ENCODE measurements around the gene FSTL3. TPM values are rescaled to one million over a fixed set of nuclear protein-coding genes. Genes with fewer than 3 reads are reported as not detected.

The FSTL3 gene
- total and polyA plus RNA-seq, 10 of the 15 experiments (the other 5 are each of a cell fraction or from before 2014, with no cell fraction given) = 0.42 to 13.5 (median 3.6) TPM

- Histone ChIP-seq H3K27ac (ENCODE audit: control insufficient read depth, insufficient read depth) (no peak overlapping the region), H3K4me2 (ENCODE audit: control insufficient read depth, insufficient read depth) (no peak overlapping the region), H3K4me1 (ENCODE audit: control insufficient read depth, insufficient read depth, low read length) (no peaks in the 10 kb centered on the region; the same call in 1 of the 2 replicates), H2AFZ (ENCODE audit: control insufficient read depth, low read depth, low read length) (no peak overlapping the region), H4K20me1 (ENCODE audit: control insufficient read depth, insufficient read depth) (no peaks in the 10 kb centered on the region), H3K27me3 (replicated peaks in 1 of 2; ENCODE audit: control insufficient read depth in 2 of 2, insufficient read depth in 2 of 2, low read length in 1 of 2) (no peaks in the 10 kb centered on the region), H3K9ac (ENCODE audit: control insufficient read depth, insufficient read depth, low read length) (no peak overlapping the region), H3K36me3 (ENCODE audit: control insufficient read depth in 2 of 2, insufficient read depth in 2 of 2, low read length in 1 of 2) (no peaks in the 10 kb centered on the region), H3K9me3 (replicated peaks; ENCODE audit: control insufficient read depth, insufficient read depth, low read length) (no peaks in the 10 kb centered on the region), H3K79me2 (ENCODE audit: control insufficient read depth, insufficient read depth, low read length) (no peaks in the 10 kb centered on the region), H3K4me3 (no peak overlapping the region)
- WGBS (ENCODE audit: insufficient coverage, insufficient replicate concordance, low lambda C conversion rate, missing lambda C conversion rate) = 55% methylated on average over 31 of the region's 43 CpGs
- intact Hi-C loops (cut with micrococcal nuclease; ENCODE audit: unreplicated experiment) = no loop called here
- ChIA-PET SMC1A (ENCODE audit: uncharacterized antibody, unreplicated experiment) (no interaction called here), CTCF (interaction anchor here (1.3 kb wide), 1 partner anchor 10 kb away, joined by 3 read pairs; no protein-coding TSS in a partner anchor), RAD21 (ENCODE audit: unreplicated experiment) (no interaction called here), POLR2A (no interaction called here)
- no TSS peak for BruUV-seq (replicated peaks)
- ATAC-seq (no peak), FAIRE-seq (no peak), DNase-seq (ENCODE audit: low read depth, low spot score) (no peak)
- in situ Hi-C loops (cut with MboI) = no loop called here
- TF ChIP-seq RUNX3 (IDR thresholded peaks at IDR 0.05; ENCODE audit: low read length) (no peak), NR2C1 (IDR thresholded peaks at IDR 0.05) (peak; percentile 73), NR2F1 (conservative IDR thresholded peaks at IDR 0.05) (peak; percentile 95)
These were observed 51.1 kb downstream of the FSTL3 start for GRCh38 chr19:726993-727956.

GRCh38 chr19:728011-728410 is 51.8 kb downstream of the FSTL3 start:
- ChIA-PET CTCF (interaction anchor here (1.3 kb wide), 1 partner anchor 9 kb away, joined by 3 read pairs; no protein-coding TSS in a partner anchor), RAD21 (ENCODE audit: unreplicated experiment) (no interaction called here), POLR2A (no interaction called here), SMC1A (ENCODE audit: uncharacterized antibody, unreplicated experiment) (no interaction called here)
- TF ChIP-seq POLR2AphosphoS2 (IDR thresholded peaks at IDR 0.05; ENCODE audit: low read depth, low read length) (no peak), ZBTB40 (IDR thresholded peaks at IDR 0.05; ENCODE audit: borderline replicate concordance) (no peak), HCFC1 (IDR thresholded peaks at IDR 0.05; ENCODE audit: low read length) (no peak)
- no peak overlapping the region for H3K4me2 ChIP-seq (ENCODE audit: control insufficient read depth, insufficient read depth)
- no peak overlapping the region for H3K27ac ChIP-seq (ENCODE audit: control insufficient read depth, insufficient read depth)
- H3K36me3 ChIP-seq (ENCODE audit: control insufficient read depth in 2 of 2, insufficient read depth in 2 of 2, low read length in 1 of 2) = no peaks in the 10 kb centered on the region
- H2AFZ ChIP-seq (ENCODE audit: control insufficient read depth, low read depth, low read length) = no peak overlapping the region
- WGBS (ENCODE audit: insufficient coverage, insufficient replicate concordance, low lambda C conversion rate, missing lambda C conversion rate) = 43% methylated on average over 26 of the region's 26 CpGs
- no peaks in the 10 kb centered on the region for H3K27me3 ChIP-seq (replicated peaks in 1 of 2; ENCODE audit: control insufficient read depth in 2 of 2, insufficient read depth in 2 of 2, low read length in 1 of 2)
- peaks cover under 1% of the 10 kb centered on the region for H3K4me1 ChIP-seq (ENCODE audit: control insufficient read depth, insufficient read depth, low read length)
- intact Hi-C loops (cut with micrococcal nuclease; ENCODE audit: unreplicated experiment) = no loop called here
- ATAC-seq (no peak), FAIRE-seq (no peak), DNase-seq (ENCODE audit: low read depth, low spot score) (no peak)
- BruUV-seq (replicated peaks) = no TSS peak
- no peaks in the 10 kb centered on the region for H3K9me3 ChIP-seq (replicated peaks; ENCODE audit: control insufficient read depth, insufficient read depth, low read length)
- no peak overlapping the region for H3K9ac ChIP-seq (ENCODE audit: control insufficient read depth, insufficient read depth, low read length)
- no peak overlapping the region for H3K4me3 ChIP-seq
- no peaks in the 10 kb centered on the region for H3K79me2 ChIP-seq (ENCODE audit: control insufficient read depth, insufficient read depth, low read length)
- in situ Hi-C loops (cut with MboI) = no loop called here
- no peaks in the 10 kb centered on the region for H4K20me1 ChIP-seq (ENCODE audit: control insufficient read depth, insufficient read depth)

Measured in GM12878 (cell line).